HepG2 (cell line): ENCODE measurements around the gene NCS1.

Experiments used
- CREB1 ChIP-seq, 2 experiments: fragments of 450-650 bp in 1 of 2; IDR thresholded peaks; 2 replicates each; pipeline ENCODE4 v1.6.1; 2016 to 2017; ENCODE audit warnings: control low read depth in 1 of 2, mild to moderate bottlenecking in 1 of 2, missing compliant biosample characterization in 1 of 2, missing genetic modification characterization in 1 of 2
- CTCF ChIP-seq: sonication (generic); formaldehyde crosslinking; IDR thresholded peaks from 2 replicates; pipeline ENCODE4 v1.5.0; 2020; ENCODE audit warnings: mild to moderate bottlenecking, missing genetic modification reagents, moderate library complexity
- ELF4 ChIP-seq: sonication (generic); formaldehyde crosslinking; IDR thresholded peaks from 2 replicates; pipeline ENCODE4 v1.5.0; 2020; ENCODE audit warnings: missing genetic modification reagents, mild to moderate bottlenecking, moderate library complexity, borderline replicate concordance
- KAT7 ChIP-seq: IDR thresholded peaks from 2 replicates; pipeline ENCODE4 v1.6.1; 2018; ENCODE audit warnings: borderline replicate concordance, missing compliant biosample characterization
- SALL2 ChIP-seq: sonication (generic); formaldehyde crosslinking; IDR thresholded peaks from 2 replicates; pipeline ENCODE4 v1.8.1; 2023; ENCODE audit warnings: mild to moderate bottlenecking, missing genetic modification reagents, inconsistent platforms
- TCF7L2 ChIP-seq: IDR thresholded peaks from 2 replicates; pipeline ENCODE4 v1.6.1; 2011; ENCODE audit warnings: mild to moderate bottlenecking, low read depth, low read length, moderate library complexity
- ZNF792 ChIP-seq: IDR thresholded peaks from 2 replicates; pipeline ENCODE4 v1.6.1; 2016

- TF ChIP-seq KAT7 = no peak
- TF ChIP-seq TCF7L2 = no peak
- TF ChIP-seq ELF4 (CRISPR knock-in tag) = no peak
- no peak for TF ChIP-seq CREB1 (IDR thresholded peaks at IDR 0.05)
- TF ChIP-seq CREB1 (CRISPR knock-in tag; IDR thresholded peaks at IDR 0.05) = no peak
- no peak for TF ChIP-seq SALL2
- no peak for TF ChIP-seq CTCF (CRISPR knock-in tag)
- no peak for TF ChIP-seq ZNF792 (CRISPR knock-in tag)
Measured at GRCh38 chr9:130172161-130172857, at the start of gene NCS1.
